Measurements from ENCODE around the gene KANTR. TPM values are rescaled to one million over a fixed set of nuclear protein-coding genes. Genes with fewer than 3 reads are reported as not detected.

KANTR gene
- total and polyA plus RNA-seq, 2 donors = 4.7 to 16.6 TPM

DNA sequence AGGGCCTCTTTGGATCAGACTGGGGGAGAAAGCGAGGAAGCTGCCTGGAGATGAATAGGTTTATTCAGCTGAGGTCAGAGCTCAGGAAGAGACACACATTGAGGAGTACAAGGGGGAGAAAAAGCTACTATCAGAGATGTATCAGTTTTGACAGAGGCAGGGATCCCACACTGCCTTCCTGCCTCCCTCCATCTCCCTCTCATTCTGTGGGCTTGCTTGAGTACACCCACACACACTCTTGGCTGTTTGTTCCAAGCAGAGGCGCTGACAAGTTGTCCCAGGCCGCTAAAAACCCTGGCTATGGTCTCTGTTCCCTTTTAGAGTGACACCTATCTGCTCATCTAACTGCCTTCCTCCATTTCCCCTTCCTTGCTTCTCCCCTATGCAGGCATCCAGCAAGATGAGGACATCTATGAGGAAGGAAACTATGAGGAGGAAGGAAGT is 6.5 kb upstream of the KANTR start:
- peak overlapping the region in 1 of 2 donors; percentile 60 for H3K27ac ChIP-seq (ENCODE audit: low read depth in 1 of 2, low read length in 1 of 2)
- no peaks in the 10 kb centered on the region for H3K9me3 ChIP-seq (ENCODE audit: control insufficient read depth in 2 of 2, insufficient read depth in 1 of 2, low read length in 1 of 2)
- peaks cover 9 to 28% of the 10 kb centered on the region in 2 donors for H3K4me1 ChIP-seq (ENCODE audit: control insufficient read depth in 2 of 2, insufficient read depth in 2 of 2, low read length in 2 of 2)
- DNase-seq (ENCODE audit: low read depth in 6 of 9, low spot score in 9 of 9) = no peak
- no peak overlapping the region for H3K4me3 ChIP-seq (ENCODE audit: low read length in 2 of 2)
- H3K36me3 ChIP-seq (ENCODE audit: control insufficient read depth in 2 of 2, insufficient read depth in 2 of 2, low read length in 1 of 2) = peaks cover 26 to 32% of the 10 kb centered on the region in 2 donors
- no peaks in the 10 kb centered on the region for H3K27me3 ChIP-seq (ENCODE audit: control insufficient read depth in 2 of 2, insufficient read depth in 1 of 2, low read length in 1 of 2)
- 92% methylated on average over 3 of the region's 3 CpGs for WGBS

DNA sequence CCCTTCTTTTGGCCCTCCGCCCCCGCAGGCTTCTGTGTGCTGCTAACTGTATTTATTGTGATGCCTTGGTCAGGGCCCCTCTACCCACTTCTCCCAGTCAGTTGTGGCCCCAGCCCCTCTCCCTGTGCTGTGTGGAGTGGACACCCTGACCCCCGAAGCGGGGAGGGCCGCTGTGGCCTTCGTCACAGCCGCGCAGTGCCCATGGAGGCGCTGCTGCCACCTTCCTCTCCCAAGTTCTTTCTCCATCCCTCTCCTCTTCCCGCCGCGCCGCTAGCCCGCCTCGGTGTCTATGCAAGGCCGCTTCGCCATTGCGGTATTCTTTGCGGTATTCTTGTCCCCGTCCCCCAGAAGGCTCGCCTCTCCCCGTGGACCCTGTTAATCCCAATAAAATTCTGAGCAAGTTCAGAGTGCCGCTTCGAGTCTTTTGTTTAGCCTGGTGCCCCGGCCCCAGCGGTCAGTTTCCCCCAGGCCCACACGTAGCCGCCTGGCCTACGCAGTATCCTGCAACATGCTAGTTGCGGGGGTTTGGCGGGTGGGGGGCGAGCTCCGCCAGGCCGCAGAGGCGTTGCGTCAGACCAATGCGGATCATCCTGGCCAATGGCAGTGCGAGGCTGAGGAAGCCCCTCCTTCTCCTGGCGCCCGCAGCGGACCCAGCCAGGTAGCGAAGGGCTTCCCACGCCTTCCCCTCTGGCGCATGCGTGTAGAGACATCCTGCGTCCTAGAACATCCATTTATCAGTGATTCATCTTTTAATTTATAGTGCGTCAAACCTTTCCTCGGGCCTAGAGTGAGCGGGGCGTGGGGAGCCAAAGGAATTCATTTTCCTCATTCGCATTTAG is 5.6 kb upstream of the KANTR start:
- H3K36me3 ChIP-seq (ENCODE audit: control insufficient read depth in 2 of 2, insufficient read depth in 2 of 2, low read length in 1 of 2) = peaks cover 26 to 32% of the 10 kb centered on the region in 2 donors
- peak overlapping the region; percentile 49 to 50 for H3K4me3 ChIP-seq (ENCODE audit: low read length in 2 of 2)
- no peaks in the 10 kb centered on the region for H3K9me3 ChIP-seq (ENCODE audit: control insufficient read depth in 2 of 2, insufficient read depth in 1 of 2, low read length in 1 of 2)
- H3K4me1 ChIP-seq (ENCODE audit: control insufficient read depth in 2 of 2, insufficient read depth in 2 of 2, low read length in 2 of 2) = peaks cover 9 to 25% of the 10 kb centered on the region in 2 donors
- peak overlapping the region; percentile 74 to 86 for H3K27ac ChIP-seq (ENCODE audit: low read depth in 1 of 2, low read length in 1 of 2)
- WGBS = 38% methylated on average over 51 of the region's 51 CpGs
- H3K27me3 ChIP-seq (ENCODE audit: control insufficient read depth in 2 of 2, insufficient read depth in 1 of 2, low read length in 1 of 2) = no peaks in the 10 kb centered on the region
- peak in 3 of 9 donors; percentile 74 to 86 (median 76) for DNase-seq (ENCODE audit: low read depth in 6 of 9, low spot score in 9 of 9)

DNA sequence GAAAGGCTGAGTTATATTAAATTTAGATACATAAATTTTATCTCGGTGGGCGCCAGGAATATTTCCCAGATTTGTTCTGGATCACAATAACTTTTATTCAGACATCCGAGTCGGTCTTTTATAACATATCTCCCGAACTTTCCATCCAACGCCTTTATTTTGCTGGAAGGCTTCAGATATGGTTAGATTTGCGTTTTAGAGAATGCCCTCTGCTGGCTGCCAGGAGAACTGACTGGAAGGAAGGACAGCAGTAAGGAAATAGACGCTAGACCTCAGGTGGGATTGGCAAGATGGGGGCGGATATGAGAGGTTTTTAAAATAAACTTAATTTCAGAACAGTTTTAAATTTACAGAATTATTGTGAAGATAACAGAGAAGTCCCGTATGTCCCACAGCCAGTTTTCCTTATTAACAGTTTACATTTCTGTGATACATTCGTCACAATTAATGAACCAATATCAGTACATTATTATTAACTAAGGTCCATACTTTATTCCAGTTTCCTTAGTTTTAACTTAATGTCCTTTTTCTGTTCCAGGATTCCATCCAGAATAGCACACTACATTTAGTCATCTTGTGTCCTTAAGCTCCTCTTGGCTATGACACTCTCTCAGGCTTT is 4.6 kb upstream of the KANTR start:
- no peaks in the 10 kb centered on the region for H3K27me3 ChIP-seq (ENCODE audit: control insufficient read depth in 2 of 2, insufficient read depth in 1 of 2, low read length in 1 of 2)
- H3K4me3 ChIP-seq (ENCODE audit: low read length in 2 of 2) = peak overlapping the region; percentile 49 to 50
- H3K9me3 ChIP-seq (ENCODE audit: control insufficient read depth in 2 of 2, insufficient read depth in 1 of 2, low read length in 1 of 2) = no peaks in the 10 kb centered on the region
- peak in 1 of 9 donors; percentile 67 for DNase-seq (ENCODE audit: low read depth in 6 of 9, low spot score in 9 of 9)
- peak overlapping the region; percentile 74 to 86 for H3K27ac ChIP-seq (ENCODE audit: low read depth in 1 of 2, low read length in 1 of 2)
- 12% methylated on average over 11 of the region's 11 CpGs for WGBS
- H3K4me1 ChIP-seq (ENCODE audit: control insufficient read depth in 2 of 2, insufficient read depth in 2 of 2, low read length in 2 of 2) = peaks cover under 1 to 21% of the 10 kb centered on the region in 2 donors
- peaks cover 25% of the 10 kb centered on the region in 2 donors for H3K36me3 ChIP-seq (ENCODE audit: control insufficient read depth in 2 of 2, insufficient read depth in 2 of 2, low read length in 1 of 2)

DNA sequence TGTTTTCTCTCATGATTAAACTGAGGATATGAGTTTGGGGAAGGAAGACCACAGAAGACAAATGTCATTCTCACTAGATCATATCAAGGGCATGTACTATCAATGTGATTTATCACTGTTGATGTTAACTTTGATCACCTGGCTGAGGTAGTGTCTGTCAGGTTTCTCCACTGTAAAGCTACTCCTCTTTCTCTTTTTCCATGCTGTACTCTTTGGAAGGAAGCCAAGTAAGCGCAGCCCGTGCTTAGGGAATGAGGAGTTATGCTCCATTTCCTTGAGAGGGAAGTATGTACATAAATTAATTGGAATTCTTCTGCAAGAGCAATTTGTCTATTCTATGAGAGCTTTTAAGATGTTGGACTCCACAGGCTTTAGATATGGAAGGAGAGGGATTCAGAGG is 4.0 kb upstream of the KANTR start:
- H3K27ac ChIP-seq (ENCODE audit: low read depth in 1 of 2, low read length in 1 of 2) = no peak overlapping the region
- no peak overlapping the region for H3K4me3 ChIP-seq (ENCODE audit: low read length in 2 of 2)
- peaks cover 0 to 26% of the 10 kb centered on the region in 2 donors for H3K4me1 ChIP-seq (ENCODE audit: control insufficient read depth in 2 of 2, insufficient read depth in 2 of 2, low read length in 2 of 2)
- DNase-seq (ENCODE audit: low read depth in 6 of 9, low spot score in 9 of 9) = no peak
- H3K9me3 ChIP-seq (ENCODE audit: control insufficient read depth in 2 of 2, insufficient read depth in 1 of 2, low read length in 1 of 2) = no peaks in the 10 kb centered on the region
- no peaks in the 10 kb centered on the region for H3K27me3 ChIP-seq (ENCODE audit: control insufficient read depth in 2 of 2, insufficient read depth in 1 of 2, low read length in 1 of 2)
- H3K36me3 ChIP-seq (ENCODE audit: control insufficient read depth in 2 of 2, insufficient read depth in 2 of 2, low read length in 1 of 2) = peaks cover 20 to 21% of the 10 kb centered on the region in 2 donors
- WGBS = 93% methylated on average over 2 of the region's 2 CpGs

DNA sequence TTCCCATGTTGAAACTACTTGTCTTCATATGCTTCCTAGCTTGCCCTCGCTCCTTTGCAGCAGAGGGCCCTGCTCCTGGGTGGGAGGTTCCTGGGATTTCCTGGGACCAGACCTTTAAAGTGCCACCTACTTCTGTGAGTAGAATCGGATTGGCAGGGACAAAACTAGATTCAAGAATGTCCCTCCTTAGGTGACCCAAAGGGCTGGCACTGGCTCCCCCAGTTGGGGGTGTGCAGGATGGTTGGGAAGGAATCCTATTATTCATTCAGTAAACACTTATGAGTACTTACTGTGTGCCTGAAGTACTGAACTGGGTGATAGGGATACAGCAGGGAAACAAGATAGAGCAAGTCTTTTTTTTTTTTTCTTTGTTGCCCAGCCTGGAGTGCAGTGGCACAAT is 2.6 kb upstream of the KANTR start:
- Histone ChIP-seq H3K36me3 (ENCODE audit: control insufficient read depth in 2 of 2, insufficient read depth in 2 of 2, low read length in 1 of 2) (peaks cover 7 to 13% of the 10 kb centered on the region in 2 donors), H3K27me3 (ENCODE audit: control insufficient read depth in 2 of 2, insufficient read depth in 1 of 2, low read length in 1 of 2) (no peaks in the 10 kb centered on the region), H3K27ac (ENCODE audit: low read depth in 1 of 2, low read length in 1 of 2) (no peak overlapping the region), H3K4me3 (ENCODE audit: low read length in 2 of 2) (no peak overlapping the region), H3K9me3 (ENCODE audit: control insufficient read depth in 2 of 2, insufficient read depth in 1 of 2, low read length in 1 of 2) (no peaks in the 10 kb centered on the region), H3K4me1 (ENCODE audit: control insufficient read depth in 2 of 2, insufficient read depth in 2 of 2, low read length in 2 of 2) (peaks cover 0 to 27% of the 10 kb centered on the region in 2 donors)
- DNase-seq (ENCODE audit: low read depth in 6 of 9, low spot score in 9 of 9) = no peak
- 92% methylated on average over 2 of the region's 2 CpGs for WGBS

DNA sequence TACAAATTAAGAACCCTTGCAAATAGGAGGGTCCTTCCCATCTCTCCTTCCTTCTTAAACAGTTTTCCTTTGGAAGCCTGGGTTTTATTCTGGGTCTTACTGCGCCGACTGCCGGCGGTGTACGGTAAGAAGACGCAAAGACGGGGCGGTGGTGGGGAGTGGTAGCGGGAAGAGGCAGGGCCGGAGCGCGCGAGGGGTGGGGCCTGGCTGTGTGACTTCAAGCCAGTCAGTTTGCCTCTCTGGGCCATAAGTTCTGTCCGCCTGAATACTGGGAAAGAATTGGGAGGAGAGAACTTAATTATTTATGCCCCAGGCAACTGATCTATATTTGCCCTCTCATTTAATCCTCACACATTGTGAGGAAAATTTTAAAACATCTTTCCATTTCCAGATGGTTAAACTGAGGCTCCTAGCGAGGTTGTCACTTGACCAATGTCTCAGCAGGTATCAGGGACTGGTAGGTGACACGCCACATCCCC is 726 bp upstream of the KANTR start:
- WGBS = under 1% methylated on average over 16 of the region's 16 CpGs
- Histone ChIP-seq H3K4me1 (ENCODE audit: control insufficient read depth in 2 of 2, insufficient read depth in 2 of 2, low read length in 2 of 2) (peaks cover 0 to 15% of the 10 kb centered on the region in 2 donors), H3K27me3 (ENCODE audit: control insufficient read depth in 2 of 2, insufficient read depth in 1 of 2, low read length in 1 of 2) (no peaks in the 10 kb centered on the region), H3K4me3 (ENCODE audit: low read length in 2 of 2) (peak overlapping the region; percentile 53 to 70), H3K9me3 (ENCODE audit: control insufficient read depth in 2 of 2, insufficient read depth in 1 of 2, low read length in 1 of 2) (no peaks in the 10 kb centered on the region), H3K27ac (ENCODE audit: low read depth in 1 of 2, low read length in 1 of 2) (peak overlapping the region; percentile 90 to 98), H3K36me3 (ENCODE audit: control insufficient read depth in 2 of 2, insufficient read depth in 2 of 2, low read length in 1 of 2) (peaks cover 0 to under 1% of the 10 kb centered on the region in 2 donors)
- peak in 3 of 9 donors; percentile 68 to 82 (median 68) for DNase-seq (ENCODE audit: low read depth in 6 of 9, low spot score in 9 of 9)

DNA sequence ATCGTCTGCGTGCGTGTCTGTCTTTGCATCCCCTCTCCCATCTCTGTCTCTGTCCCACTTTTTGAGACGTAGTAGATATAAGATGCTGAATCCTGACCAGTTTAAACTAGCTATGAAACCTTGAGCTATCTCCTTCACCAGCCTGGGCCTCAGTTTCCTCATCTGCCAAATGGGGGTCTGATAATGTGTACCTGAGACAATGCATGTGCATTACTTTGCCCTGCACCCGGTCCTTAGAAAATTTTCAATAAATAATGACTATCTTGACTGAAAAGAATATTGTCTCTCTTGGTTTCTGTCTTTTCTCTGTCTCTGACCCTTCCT is 602 bp downstream of the KANTR start:
- DNase-seq (ENCODE audit: low read depth in 6 of 9, low spot score in 9 of 9) = no peak
- Histone ChIP-seq H3K4me1 (ENCODE audit: control insufficient read depth in 2 of 2, insufficient read depth in 2 of 2, low read length in 2 of 2) (peaks cover 0 to 11% of the 10 kb centered on the region in 2 donors), H3K4me3 (ENCODE audit: low read length in 2 of 2) (peak overlapping the region; percentile 53 to 70), H3K36me3 (ENCODE audit: control insufficient read depth in 2 of 2, insufficient read depth in 2 of 2, low read length in 1 of 2) (peaks cover 0 to 4% of the 10 kb centered on the region in 2 donors), H3K27ac (ENCODE audit: low read depth in 1 of 2, low read length in 1 of 2) (peak overlapping the region; percentile 92 to 98), H3K9me3 (ENCODE audit: control insufficient read depth in 2 of 2, insufficient read depth in 1 of 2, low read length in 1 of 2) (no peaks in the 10 kb centered on the region), H3K27me3 (ENCODE audit: control insufficient read depth in 2 of 2, insufficient read depth in 1 of 2, low read length in 1 of 2) (no peaks in the 10 kb centered on the region)
- WGBS = 2% methylated on average over 5 of the region's 5 CpGs

DNA sequence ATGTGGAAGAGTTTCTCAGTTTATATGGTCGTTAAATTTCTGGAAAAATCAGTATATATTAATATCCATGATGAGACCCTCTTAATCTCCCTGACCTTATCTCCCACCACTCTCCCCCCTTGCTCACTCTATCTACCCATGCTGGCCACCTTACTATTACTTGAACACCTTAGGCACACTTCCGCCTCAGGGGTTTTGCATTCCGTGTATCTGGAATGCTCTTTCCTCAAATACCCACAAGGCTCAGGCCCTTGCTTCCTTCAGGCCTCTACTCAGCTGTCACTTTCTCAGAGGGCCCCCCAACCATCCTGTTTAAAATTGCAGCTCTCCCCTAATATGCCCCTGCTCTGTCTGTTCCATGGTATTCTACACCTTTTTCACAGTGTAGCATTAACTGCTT is 1.9 kb downstream of the KANTR start:
- H3K36me3 ChIP-seq (ENCODE audit: control insufficient read depth in 2 of 2, insufficient read depth in 2 of 2, low read length in 1 of 2) = peaks cover 0 to 5% of the 10 kb centered on the region in 2 donors
- H3K27ac ChIP-seq (ENCODE audit: low read depth in 1 of 2, low read length in 1 of 2) = no peak overlapping the region
- H3K9me3 ChIP-seq (ENCODE audit: control insufficient read depth in 2 of 2, insufficient read depth in 1 of 2, low read length in 1 of 2) = no peaks in the 10 kb centered on the region
- no peaks in the 10 kb centered on the region for H3K27me3 ChIP-seq (ENCODE audit: control insufficient read depth in 2 of 2, insufficient read depth in 1 of 2, low read length in 1 of 2)
- H3K4me3 ChIP-seq (ENCODE audit: low read length in 2 of 2) = no peak overlapping the region
- H3K4me1 ChIP-seq (ENCODE audit: control insufficient read depth in 2 of 2, insufficient read depth in 2 of 2, low read length in 2 of 2) = peaks cover 0 to 11% of the 10 kb centered on the region in 2 donors
- DNase-seq (ENCODE audit: low read depth in 6 of 9, low spot score in 9 of 9) = no peak
- 98% methylated on average over 3 of the region's 3 CpGs for WGBS
